HG03558 (cell line): ENCODE measurements around the gene ADGRV1.

Source experiments
- ATAC-seq: cut with Tn5 transposase; IDR thresholded peaks from one replicate; pipeline ENCODE4 v1.9.1; 2021; ENCODE audit warnings: moderate number of reproducible peaks; ENCODE audit not compliant: unreplicated experiment; ENCODE audit errors: extremely low read depth

Gene ADGRV1

GRCh38 chr5:91207248-91207647 lies 648.7 kb downstream of the ADGRV1 start:
- ATAC-seq = no peak

- ATAC-seq = no peak
Measured at GRCh38 chr5:91211997-91212713, 653.6 kb downstream of the ADGRV1 start.

DNA sequence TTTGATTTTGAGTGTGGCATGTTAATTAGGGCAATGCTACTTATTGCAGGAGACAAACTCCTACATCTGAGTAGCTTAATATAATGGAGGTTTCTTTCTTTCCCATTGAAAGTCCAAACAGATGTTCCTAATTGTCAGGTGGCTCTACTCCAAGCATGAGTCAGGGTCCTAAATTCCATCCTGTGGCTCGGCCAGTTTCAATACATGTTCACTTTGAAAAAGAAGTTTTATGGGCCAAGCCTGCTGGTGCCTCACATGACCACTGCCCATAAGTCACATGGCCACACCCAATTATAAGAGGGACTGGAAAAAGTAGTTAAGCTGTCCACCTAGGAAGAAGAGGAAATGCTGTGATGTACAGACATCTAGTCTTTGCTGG lies 654.1 kb downstream of the ADGRV1 start:
- ATAC-seq = no peak
